NOMO-1 treated with DMSO at 0.1 percent for 48 hours (cell line): Measurements from ENCODE around the gene SPTA1.
A peak's percentile ranks its signal among the peaks of the same experiment; 100 is the strongest.

Source experiments
- DNase-seq: peaks from one replicate; lab custom pipeline; 2025; ENCODE audit not compliant: unreplicated experiment; lab: John Stamatoyannopoulos, UW

Gene SPTA1

DNA sequence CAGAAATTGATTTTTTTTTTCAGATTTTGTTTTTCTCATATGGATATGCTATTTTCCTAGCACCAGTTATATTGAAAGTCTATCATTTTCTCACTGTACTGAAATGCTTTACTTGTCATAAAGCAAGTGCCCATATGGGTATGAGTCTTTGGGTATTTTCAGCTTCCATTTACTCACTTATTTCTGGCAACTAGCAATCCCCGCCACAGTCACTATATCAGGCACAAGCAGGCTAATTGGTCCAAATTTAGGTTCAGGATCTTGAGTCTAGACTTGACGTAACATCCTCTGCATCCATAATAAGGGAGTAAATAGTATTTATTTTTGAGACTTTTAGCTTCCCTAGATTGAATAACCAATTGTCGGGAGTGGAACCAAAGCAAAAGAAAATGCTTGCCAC is 109.0 kb downstream of the SPTA1 start:
- no peak for DNase-seq

DNA sequence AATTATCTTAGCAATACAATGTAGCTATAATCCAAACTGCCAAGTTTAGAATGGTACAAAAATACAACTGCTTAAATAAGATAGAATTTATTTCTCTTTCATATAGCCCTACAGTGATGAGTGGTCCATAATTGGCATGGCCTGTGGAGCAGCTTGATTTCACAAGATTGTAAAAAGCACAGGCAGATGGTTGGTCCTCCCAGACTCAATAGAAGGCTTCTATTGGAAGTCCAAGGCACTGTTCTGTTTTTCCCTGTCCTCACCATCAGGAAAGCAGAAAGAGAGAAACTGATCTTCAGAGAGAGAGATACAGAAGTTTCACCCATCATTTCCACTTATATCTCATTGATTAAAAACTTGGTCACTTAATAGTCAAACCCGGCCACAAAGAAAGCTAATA is 114.3 kb downstream of the SPTA1 start:
- no peak for DNase-seq

DNA sequence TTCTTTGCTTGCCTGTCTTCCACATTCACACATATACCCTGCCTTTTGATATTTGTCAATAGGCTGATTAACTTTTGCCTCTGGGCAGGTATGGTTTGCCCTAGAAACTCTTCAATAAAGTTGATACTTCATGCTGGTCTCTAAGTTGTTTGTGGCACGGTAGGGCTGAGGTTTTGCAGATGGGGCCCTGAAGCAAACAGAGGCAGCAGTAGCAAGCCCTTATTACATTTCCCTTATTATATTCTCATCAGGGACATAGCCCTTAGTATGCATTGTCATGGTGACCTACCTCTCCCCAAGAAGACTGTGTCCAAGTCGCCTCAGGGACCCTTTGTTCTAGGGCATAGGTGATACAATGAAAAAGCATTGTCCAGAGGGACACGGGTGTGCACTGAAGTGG is 116.0 kb downstream of the SPTA1 start, which contains the start of gene OR6P1:
Gene OR6P1 (minus strand): TSS at position 101 of the 400 bp plus-strand sequence. CDS start 6,976 bp downstream, outside the sequence.
- no peak for DNase-seq

DNA sequence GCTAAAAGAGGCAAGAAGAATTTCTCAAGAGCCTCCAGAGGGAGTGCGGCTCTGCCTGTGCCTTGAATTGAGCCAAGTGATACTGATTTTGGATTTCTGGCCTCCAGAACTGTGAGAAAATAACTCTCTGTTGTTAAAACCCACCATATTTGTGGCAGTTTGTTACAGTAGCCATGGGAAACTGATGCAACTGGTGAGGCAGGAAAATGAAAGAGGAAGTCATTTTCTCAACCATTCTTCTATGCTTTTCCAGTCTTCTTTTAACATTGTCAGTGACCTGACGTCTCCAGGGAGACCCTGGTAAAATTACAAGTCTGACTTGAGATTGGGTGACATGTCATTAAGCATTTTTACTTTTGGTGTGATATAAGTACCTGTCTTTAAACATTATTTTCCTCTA is 121.9 kb downstream of the SPTA1 start:
- peak; percentile 84 for DNase-seq

DNA sequence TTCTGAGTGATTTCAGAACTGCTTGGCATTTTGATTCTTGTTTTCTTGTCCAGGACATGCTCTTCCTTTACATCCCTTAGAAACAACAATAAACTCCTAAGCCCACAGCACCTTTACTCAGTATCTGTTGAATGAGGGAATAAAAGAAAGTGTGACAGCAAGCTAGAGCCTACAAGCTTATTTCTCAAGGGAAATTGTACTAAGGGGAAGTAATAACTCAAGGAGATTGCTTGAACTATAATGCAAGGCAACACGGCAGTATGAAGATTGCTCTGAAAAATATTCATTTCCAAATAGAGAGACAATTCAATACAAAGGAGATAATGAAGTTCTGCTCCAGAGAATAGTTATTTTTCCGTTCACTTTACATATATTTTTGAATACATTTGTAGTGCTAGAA is 122.7 kb downstream of the SPTA1 start:
- DNase-seq: peak; percentile 79
